Right lobe of liver (tissue), 6 donors: Measurements from ENCODE around the gene CYLD. TPM values are rescaled to one million over a fixed set of nuclear protein-coding genes. Genes with fewer than 3 reads are reported as not detected.

Experiments
- ATAC-seq, 4 donors: fragments of 200-7000 bp; cut with Tn5 transposase; one replicate each; pipeline ENCODE4 v1.9.1; 2020; ENCODE audit warnings: mild to moderate bottlenecking in 4 of 4, moderate library complexity in 4 of 4
- DNase-seq, 3 donors: peaks; one replicate each; pipeline ENCODE4 v3.0.0-alpha.2; 2020
- H3K27ac ChIP-seq, 3 donors: fragments of 200-600 bp; one replicate each; pipeline ENCODE4 v1.8.0; 2022
- H3K27me3 ChIP-seq, 2 donors: fragments of 200-600 bp; one replicate each; pipeline ENCODE4 v1.8.0; 2022
- H3K36me3 ChIP-seq, 4 donors: fragments of 200-600 bp; sonication (generic) in 1 of 4; one replicate each; pipeline versions ENCODE4 v1.5.1 to v1.8.0; 2017 to 2022; ENCODE audit warnings: control low read depth in 1 of 4
- H3K4me1 ChIP-seq, 4 donors: fragments of 200-600 bp; sonication (generic) in 1 of 4; one replicate each; pipeline versions ENCODE4 v1.5.1 to v1.8.0; 2017 to 2022; ENCODE audit warnings: control low read depth in 1 of 4
- H3K4me3 ChIP-seq, 3 donors: fragments of 200-600 bp; one replicate each; pipeline ENCODE4 v1.8.0; 2022
- H3K9me3 ChIP-seq, 4 donors: fragments of 200-600 bp; sonication (generic) in 1 of 4; one replicate each; pipeline versions ENCODE4 v1.5.1 to v1.8.0; 2017 to 2022; ENCODE audit warnings: control low read depth in 1 of 4
- POLR2A ChIP-seq: fragments of 450-650 bp; IDR thresholded peaks from one replicate; pipeline ENCODE4 v1.6.1; 2017; ENCODE audit warnings: antibody characterized with exemption, mild to moderate bottlenecking
- WGBS: methylation state at CpG from one replicate; pipeline ENCODE4 v1.1.6; 2018; ENCODE audit warnings: low coverage, low lambda C conversion rate; ENCODE audit not compliant: insufficient coverage; ENCODE audit errors: missing lambda C conversion rate; 5-methylcytosine and 5-hydroxymethylcytosine counted together
- intact Hi-C, 2 donors: fragments of 100-400 bp; cut with DNase I; formaldehyde crosslinking; loops; one replicate each; pipeline versions ENCODE4 v1.11.2 to v1.14.1; 2022
- total RNA-seq, 6 experiments: library from RNA; depleted of rRNA in 2 of 6; stranded (reverse); fragments of >200 nt in 2 of 6; fragmentation: NEBNext Ultra II Directional in 3 of 6; extraction: Animal tissue kit (Norgen Biotek cat#: 25700) in 3 of 6; gene quantifications; one replicate each; pipeline versions ENCODE4 v1.1.0 to v1.2.4, GENCODE V29; 2016 to 2023
- TF ChIP-seq, protein P1 (sequence below), 4 donors: fragments of 200-600 bp in 3 of 4; fragments of 450-650 bp in 1 of 4; IDR thresholded peaks; one replicate each; pipeline versions ENCODE4 v1.5.1 to v1.8.0; 2016 to 2022; ENCODE audit warnings: antibody characterized with exemption in 4 of 4, mild to moderate bottlenecking in 2 of 4
- donor health status: DM: no; HTN: yes; CAD: no.
- donor health status: DM: no; HTN: no; CAD: no.
- donor health status: DM: no; HTN: no; CAD: no.
- donor health status: DM: no; HTN: yes; CAD: no.
- donor health status: DM: no; HTN: yes; CAD: no.

Gene CYLD
- total RNA-seq, 6 experiments from 2014 or later = 17.0 to 34.2 (median 19.5) TPM

- Histone ChIP-seq H3K36me3 (no peaks in the 10 kb centered on the region), H3K4me3 (peak overlapping the region in 1 of 3 donors; percentile 60), H3K9me3 (no peaks in the 10 kb centered on the region), H3K27me3 (no peaks in the 10 kb centered on the region), H3K27ac (peak overlapping the region in 1 of 3 donors; percentile 73), H3K4me1 (peaks cover 0 to 4% (median 0%) of the 10 kb centered on the region in 4 donors)
- 29% methylated on average over 1 of the region's 1 CpG for WGBS
- ATAC-seq (no peak), DNase-seq (no peak)
- intact Hi-C loops = no loop called here
- TF ChIP-seq POLR2A = no peak
- TF ChIP-seq, protein P1, sequence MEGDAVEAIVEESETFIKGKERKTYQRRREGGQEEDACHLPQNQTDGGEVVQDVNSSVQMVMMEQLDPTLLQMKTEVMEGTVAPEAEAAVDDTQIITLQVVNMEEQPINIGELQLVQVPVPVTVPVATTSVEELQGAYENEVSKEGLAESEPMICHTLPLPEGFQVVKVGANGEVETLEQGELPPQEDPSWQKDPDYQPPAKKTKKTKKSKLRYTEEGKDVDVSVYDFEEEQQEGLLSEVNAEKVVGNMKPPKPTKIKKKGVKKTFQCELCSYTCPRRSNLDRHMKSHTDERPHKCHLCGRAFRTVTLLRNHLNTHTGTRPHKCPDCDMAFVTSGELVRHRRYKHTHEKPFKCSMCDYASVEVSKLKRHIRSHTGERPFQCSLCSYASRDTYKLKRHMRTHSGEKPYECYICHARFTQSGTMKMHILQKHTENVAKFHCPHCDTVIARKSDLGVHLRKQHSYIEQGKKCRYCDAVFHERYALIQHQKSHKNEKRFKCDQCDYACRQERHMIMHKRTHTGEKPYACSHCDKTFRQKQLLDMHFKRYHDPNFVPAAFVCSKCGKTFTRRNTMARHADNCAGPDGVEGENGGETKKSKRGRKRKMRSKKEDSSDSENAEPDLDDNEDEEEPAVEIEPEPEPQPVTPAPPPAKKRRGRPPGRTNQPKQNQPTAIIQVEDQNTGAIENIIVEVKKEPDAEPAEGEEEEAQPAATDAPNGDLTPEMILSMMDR (IDR thresholded peaks at IDR 0.05) = no peak
Measured at GRCh38 chr16:50740736-50741135, 1.1 kb upstream of the CYLD start.

DNA sequence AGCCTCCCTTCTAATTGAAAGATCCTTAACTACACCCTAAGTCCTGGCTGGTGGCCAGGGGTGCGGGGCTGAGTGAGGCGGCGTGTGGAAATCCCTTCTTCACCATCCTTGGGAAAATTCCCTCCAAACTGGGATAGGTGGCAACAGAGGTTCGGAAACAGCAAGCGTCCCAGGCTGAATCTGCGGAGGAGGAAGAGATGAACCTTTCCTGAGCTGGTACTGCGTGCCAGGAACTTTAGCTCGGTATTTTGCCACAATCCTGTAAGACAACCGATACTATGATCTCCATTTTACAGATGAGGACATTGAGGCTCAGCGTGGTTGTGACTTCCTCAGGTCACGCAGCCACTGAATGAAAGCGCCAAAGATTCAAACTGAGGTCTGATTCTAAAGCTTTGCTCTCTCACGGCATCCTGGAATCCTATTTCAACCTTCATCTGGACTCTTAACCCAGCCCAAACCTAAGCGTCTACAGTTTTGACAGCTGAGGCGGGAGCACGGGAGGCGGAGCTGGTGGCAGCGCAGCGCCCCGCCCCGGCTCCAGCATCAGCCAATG, 583 bp upstream of the CYLD start:
- Histone ChIP-seq H3K4me1 (peaks cover 0 to 4% (median 0%) of the 10 kb centered on the region in 4 donors), H3K9me3 (no peaks in the 10 kb centered on the region), H3K36me3 (no peaks in the 10 kb centered on the region), H3K4me3 (peak overlapping the region; percentile 10 to 60 (median 50)), H3K27ac (peak overlapping the region; percentile 40 to 78 (median 73)), H3K27me3 (no peaks in the 10 kb centered on the region)
- DNase-seq = peak in 2 of 3 donors; percentile 41 to 56
- ATAC-seq = peak in 3 of 4 donors; percentile 0 to 3 (median 1)
- TF ChIP-seq, protein P1 (IDR thresholded peaks at IDR 0.05) = no peak
- TF ChIP-seq POLR2A = no peak
- intact Hi-C loops = no loop called here
- WGBS = 10% methylated on average over 8 of the region's 21 CpGs

GRCh38 chr16:50742576-50743200, 802 bp downstream of the CYLD start:
- intact Hi-C loops = no loop called here
- H3K9me3 ChIP-seq = no peaks in the 10 kb centered on the region
- 2% methylated on average over 8 of the region's 28 CpGs for WGBS
- TF ChIP-seq, protein P1 (IDR thresholded peaks at IDR 0.05) = no peak
- TF ChIP-seq POLR2A = no peak
- H3K27ac ChIP-seq = peak overlapping the region; percentile 85 to 93 (median 89)
- peak overlapping the region; percentile 72 to 90 (median 76) for H3K4me3 ChIP-seq
- H3K4me1 ChIP-seq = peaks cover 0 to 6% (median 2%) of the 10 kb centered on the region in 4 donors
- ATAC-seq (peak in 1 of 4 donors; percentile 7), DNase-seq (peak in 1 of 3 donors; percentile 63)
- no peaks in the 10 kb centered on the region for H3K27me3 ChIP-seq
- no peaks in the 10 kb centered on the region for H3K36me3 ChIP-seq

DNA sequence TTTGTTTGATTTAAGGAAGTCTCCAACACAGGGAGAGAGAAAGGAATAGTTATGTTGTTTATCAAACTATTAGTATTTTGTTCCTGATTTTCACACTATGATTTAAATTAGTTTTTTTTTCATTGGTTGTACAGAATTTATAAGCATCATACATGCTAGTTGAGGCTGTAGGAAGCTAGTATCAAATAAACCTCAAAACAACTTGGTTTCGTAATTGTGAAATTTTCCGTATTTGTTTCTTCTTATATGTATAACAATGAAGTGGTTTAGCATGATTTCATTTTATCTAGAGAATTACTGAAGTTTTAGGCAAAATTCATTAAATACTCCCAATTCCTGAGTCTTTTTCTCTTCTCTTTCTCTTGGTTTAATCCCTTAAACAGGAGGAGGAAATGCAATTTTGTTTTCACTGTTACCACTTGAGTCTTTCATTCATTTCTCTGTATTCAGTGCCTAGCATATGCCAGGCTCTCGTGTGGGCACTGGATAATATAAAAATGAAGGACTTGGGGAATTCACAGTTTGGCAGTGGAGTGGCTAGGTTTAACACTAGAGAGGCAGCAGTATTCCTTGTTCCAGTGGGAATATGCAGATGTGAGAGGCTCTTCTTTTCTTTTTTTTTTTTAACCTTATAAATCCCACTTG, 1.8 kb downstream of the CYLD start:
- H3K27me3 ChIP-seq = no peaks in the 10 kb centered on the region
- no peak for TF ChIP-seq POLR2A
- TF ChIP-seq, protein P1 (IDR thresholded peaks at IDR 0.05) = no peak
- peak overlapping the region; percentile 9 to 44 (median 39) for H3K27ac ChIP-seq
- ATAC-seq = no peak
- H3K36me3 ChIP-seq = no peaks in the 10 kb centered on the region
- no peak for DNase-seq
- WGBS = 49% methylated on average over 3 of the region's 3 CpGs
- H3K4me1 ChIP-seq = peaks cover 0 to 8% (median 2%) of the 10 kb centered on the region in 4 donors
- no peak overlapping the region for H3K4me3 ChIP-seq
- intact Hi-C loops = no loop called here
- no peaks in the 10 kb centered on the region for H3K9me3 ChIP-seq
